GM12801 (cell line): Measurements from ENCODE around the gene PDIA6.

ENCODE experiments used
- CTCF ChIP-seq: IDR thresholded peaks from one replicate; pipeline ENCODE4 v1.5.1; 2011; ENCODE audit warnings: control low read depth; ENCODE audit not compliant: insufficient read length; ENCODE audit errors: extremely low read depth

The PDIA6 gene

GRCh38 chr2:10775021-10775780 is 37.4 kb downstream of the PDIA6 start:
- TF ChIP-seq CTCF = no peak

- no peak for TF ChIP-seq CTCF
These were observed 38.2 kb downstream of the PDIA6 start for GRCh38 chr2:10774394-10774793.

GRCh38 chr2:10773821-10774341 is 38.7 kb downstream of the PDIA6 start:
- TF ChIP-seq CTCF = no peak

- TF ChIP-seq CTCF = no peak
These were observed 39.7 kb downstream of the PDIA6 start for GRCh38 chr2:10772868-10773215.

GRCh38 chr2:10772201-10772867 is 40.3 kb downstream of the PDIA6 start:
- no peak for TF ChIP-seq CTCF

GRCh38 chr2:10771786-10772185 is 40.8 kb downstream of the PDIA6 start:
- TF ChIP-seq CTCF = no peak

GRCh38 chr2:10770956-10771750 is 41.4 kb downstream of the PDIA6 start:
- TF ChIP-seq CTCF = no peak
